DND-41 (cell line): ENCODE results near the gene CPM.

Experiments used
- CTCF ChIP-seq: IDR thresholded peaks from 2 replicates; pipeline ENCODE4 v1.5.1; 2012; ENCODE audit warnings: borderline replicate concordance, low read length, moderate library complexity, mild to moderate bottlenecking; ENCODE audit not compliant: poor library complexity, severe bottlenecking; ENCODE audit errors: extremely low read depth
- EZH2 ChIP-seq: IDR thresholded peaks from 3 replicates; pipeline ENCODE4 v1.6.1; 2012; ENCODE audit warnings: borderline replicate concordance, low read depth, mild to moderate bottlenecking, moderate library complexity, low read length, inconsistent platforms; ENCODE audit not compliant: severe bottlenecking

- TF ChIP-seq CTCF (no peak), EZH2 (no peak)
Measured at GRCh38 chr12:68882251-68882964, 50.6 kb downstream of the CPM start.
